Small intestine (tissue), 7 donors: ENCODE measurements around the gene DUS1L. TPM values are rescaled to one million over a fixed set of nuclear protein-coding genes. Genes with fewer than 3 reads are reported as not detected.

Experiments
- DNase-seq, 2 donors: peaks; one replicate each; pipeline versions ENCODE4 v3.0.0 to v3.0.0-alpha.2; 2013
- FAIRE-seq: peaks from 2 replicates; lab custom pipeline; 2012; peaks lifted over from hg19 to GRCh38; lab: Jason Lieb, UNC
- H3K27ac ChIP-seq, 3 donors: one replicate each; pipeline ENCODE4 v1.5.1; 2013; ENCODE audit warnings: low read length in 2 of 3, mild to moderate bottlenecking in 2 of 3, control low read depth in 1 of 3, inconsistent platforms in 1 of 3, low read depth in 1 of 3, moderate library complexity in 1 of 3
- H3K27me3 ChIP-seq, 3 donors: one replicate each; pipeline ENCODE4 v1.6.1; 2013; ENCODE audit warnings: low read length in 3 of 3, inconsistent platforms in 1 of 3; ENCODE audit not compliant: control insufficient read depth in 3 of 3, insufficient read depth in 3 of 3
- H3K36me3 ChIP-seq, 3 donors: one replicate each; pipeline ENCODE4 v1.6.1; 2013; ENCODE audit warnings: low read length in 3 of 3, inconsistent platforms in 1 of 3, low read depth in 1 of 3, mild to moderate bottlenecking in 1 of 3, moderate library complexity in 1 of 3; ENCODE audit not compliant: control insufficient read depth in 3 of 3, insufficient read depth in 2 of 3
- H3K4me1 ChIP-seq, 3 donors: one replicate each; pipeline ENCODE4 v1.6.1; 2013; ENCODE audit warnings: low read length in 2 of 3, inconsistent platforms in 1 of 3, low read depth in 1 of 3, mild to moderate bottlenecking in 1 of 3, moderate library complexity in 1 of 3; ENCODE audit not compliant: control insufficient read depth in 3 of 3, insufficient read depth in 2 of 3
- H3K4me3 ChIP-seq, 3 donors: one replicate each; pipeline ENCODE4 v1.5.1; 2013; ENCODE audit warnings: low read length in 3 of 3, control low read depth in 1 of 3, inconsistent platforms in 1 of 3, low read depth in 1 of 3, mild to moderate bottlenecking in 1 of 3, moderate library complexity in 1 of 3
- H3K9me3 ChIP-seq, 2 donors: one replicate each; pipeline ENCODE4 v1.6.1; 2013; ENCODE audit warnings: low read depth in 1 of 2, low read length in 1 of 2; ENCODE audit not compliant: control insufficient read depth in 2 of 2, insufficient read depth in 1 of 2
- WGBS, 3 donors: extraction: QIAGEN DNeasy Blood & Tissue Kit; methylation state at CpG; one replicate each; pipeline ENCODE4 v1.1.7; 2013; 5-methylcytosine and 5-hydroxymethylcytosine counted together
- polyA plus RNA-seq, 4 donors: library from polyadenylated mRNA; stranded (reverse) in 3 of 4; unstranded in 1 of 4; fragments of 200-250 nt in 3 of 4; fragments of 120-200 nt in 1 of 4; gene quantifications; one replicate each; pipeline versions ENCODE4 v1.2.1 to v1.2.3, GENCODE V29; 2013
- donor health status: healthy with polysubstance abuse.
- donor health status: control.
- donor health status: control.
- donor health status: Bipolar disorder and iron deficiency.
- donor health status: healthy.

DUS1L gene
- polyA plus RNA-seq, 4 donors, result 86.6 to 170 (median 127) TPM

DNA sequence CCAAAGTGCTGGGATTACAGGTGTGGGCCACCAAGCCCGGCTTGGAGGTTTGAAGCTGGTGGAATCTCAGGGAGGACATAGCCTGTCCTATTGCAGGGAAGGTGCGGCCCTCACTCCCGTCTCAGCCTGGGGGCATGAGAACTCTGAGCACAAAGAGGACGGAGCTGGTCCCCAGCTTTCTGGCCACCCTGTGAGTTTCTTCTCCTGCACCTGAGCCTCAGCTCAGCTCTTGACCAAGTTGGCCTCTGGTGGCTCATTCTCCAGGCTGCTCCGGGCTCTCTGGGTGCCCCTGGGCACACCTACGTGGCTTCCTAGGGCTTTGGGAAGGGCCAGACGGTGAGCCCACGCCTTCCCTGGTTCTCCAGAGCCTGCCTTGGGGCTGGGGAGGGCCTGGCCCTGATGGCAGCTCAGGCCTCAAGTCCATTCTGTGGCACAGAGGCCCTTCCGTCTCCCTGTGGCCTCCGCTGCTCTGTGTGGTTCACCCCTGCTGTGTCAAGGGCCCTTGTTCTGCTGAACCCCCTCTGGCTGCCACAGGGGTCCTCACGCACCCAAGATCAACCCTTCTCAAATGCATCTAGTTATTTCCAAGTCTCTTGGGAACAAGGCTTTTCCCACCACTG, 39.3 kb upstream of the DUS1L start:
- no peak for FAIRE-seq
- H3K27me3 ChIP-seq, result no peaks in the 10 kb centered on the region
- WGBS, 3 donors, result 88 to 93% (median 91%) methylated on average over 11 of the region's 11 CpGs
- H3K4me3 ChIP-seq, result no peak overlapping the region
- H3K27ac ChIP-seq, result no peak overlapping the region
- no peak for DNase-seq
- H3K9me3 ChIP-seq, result no peaks in the 10 kb centered on the region
- peaks cover 0 to 44% (median 0%) of the 10 kb centered on the region in 3 donors for H3K36me3 ChIP-seq
- H3K4me1 ChIP-seq, result peaks cover 0 to 49% (median 6%) of the 10 kb centered on the region in 3 donors

DNA sequence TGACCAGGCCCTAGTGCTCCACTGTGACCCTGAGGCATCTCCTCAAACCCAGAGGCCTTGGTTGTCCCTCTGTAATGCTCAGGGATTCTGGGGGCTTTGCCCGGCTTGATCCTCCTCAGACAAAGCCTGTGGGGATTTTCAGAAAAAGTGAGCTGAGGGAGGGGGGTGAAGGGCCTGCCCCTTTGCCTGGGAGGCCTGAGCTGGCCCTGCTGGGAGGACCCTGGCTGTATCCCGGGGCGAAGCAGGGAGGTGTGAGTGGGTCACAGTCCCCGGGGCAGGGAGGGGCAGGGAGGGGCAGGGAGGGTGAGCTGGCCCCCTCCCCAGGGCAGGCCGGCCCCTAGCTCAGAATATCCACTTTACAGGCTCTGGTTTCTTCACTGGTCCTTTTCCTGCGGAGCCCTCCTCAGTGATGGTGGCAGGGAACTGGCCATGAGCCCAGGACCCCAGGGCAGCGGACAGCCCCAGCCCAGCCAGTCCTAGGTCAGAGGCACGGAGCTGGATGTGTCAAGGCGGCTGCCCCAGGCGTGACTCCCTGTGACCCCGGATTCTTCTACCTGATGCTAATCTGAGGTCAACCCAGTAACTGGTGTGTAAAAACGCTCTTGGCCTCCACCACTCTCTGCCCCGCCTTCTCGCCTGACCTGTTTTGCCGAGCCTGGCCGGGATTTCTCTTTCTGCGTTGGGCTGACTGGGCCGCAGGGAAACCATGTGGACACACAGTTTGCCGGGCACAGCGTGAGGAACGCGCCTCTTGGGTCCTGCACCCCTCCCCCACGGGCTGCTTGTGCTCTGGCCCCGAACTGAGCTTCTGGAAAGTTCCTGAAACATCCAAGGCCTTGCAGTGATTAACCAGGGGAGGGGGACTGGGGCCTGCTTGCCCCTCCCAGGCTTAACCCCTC, 38.2 kb upstream of the DUS1L start:
- DNase-seq, result peak; percentile 18 to 50

DNA sequence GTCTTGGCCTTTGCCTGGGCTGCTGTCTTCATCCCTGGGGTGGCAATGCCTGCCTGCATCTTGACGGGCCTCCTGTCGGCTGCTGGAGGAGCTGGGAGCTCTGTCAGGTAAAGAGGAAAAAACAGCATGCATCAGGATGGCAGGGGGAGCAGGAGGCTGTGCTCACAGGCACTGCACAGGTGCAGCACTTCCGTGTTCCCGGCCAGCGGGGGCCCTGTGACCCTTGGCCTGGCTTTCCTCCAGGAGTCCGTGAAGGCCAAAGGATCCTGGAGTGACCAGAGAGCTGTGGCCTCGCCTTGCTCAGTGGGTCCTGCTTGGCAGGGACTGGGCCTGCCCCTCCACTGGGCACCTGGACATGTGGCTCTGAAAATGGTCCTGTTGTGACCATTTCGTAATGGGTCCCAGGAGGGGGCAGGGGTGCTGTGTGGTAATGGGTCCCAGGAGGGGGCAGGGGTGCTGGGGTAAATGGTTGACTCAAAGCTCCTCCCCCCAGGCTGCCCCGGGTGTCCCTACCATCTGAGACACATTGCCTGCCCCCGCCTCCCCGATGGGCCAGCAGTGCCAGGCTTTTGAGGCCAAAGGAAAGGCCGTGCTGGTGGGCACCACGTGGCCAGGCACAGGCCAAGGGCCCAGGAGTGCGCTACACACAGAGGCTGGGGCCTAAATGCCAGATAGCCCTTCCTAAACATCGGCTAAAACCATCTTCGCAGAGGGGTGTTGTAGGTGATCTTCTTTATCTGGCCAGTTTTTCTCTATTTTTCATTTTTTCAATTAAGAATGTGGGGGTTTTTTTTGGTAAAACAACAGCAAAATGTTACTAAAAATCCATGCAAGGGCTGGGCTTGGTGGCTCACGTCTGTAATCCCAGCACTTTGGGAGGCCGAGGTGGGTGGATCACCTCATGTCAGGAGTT, 36.4 kb upstream of the DUS1L start:
- no peak overlapping the region for H3K4me3 ChIP-seq
- 53 to 69% (median 54%) methylated on average over 18 of the region's 18 CpGs for whole genome bisulfite sequencing, 3 donors
- FAIRE-seq, result no peak
- H3K27ac ChIP-seq, result no peak overlapping the region
- DNase-seq, result peak in 1 of 2 donors; percentile 22
- H3K27me3 ChIP-seq, result no peaks in the 10 kb centered on the region
- H3K9me3 ChIP-seq, result no peaks in the 10 kb centered on the region
- peaks cover 6 to 55% (median 8%) of the 10 kb centered on the region in 3 donors for H3K4me1 ChIP-seq
- peaks cover 0 to 26% (median 0%) of the 10 kb centered on the region in 3 donors for H3K36me3 ChIP-seq

More for the DNA sequence above, 38.2 kb upstream of the DUS1L start:
- FAIRE-seq, result no peak
- H3K4me3 ChIP-seq, result no peak overlapping the region
- H3K9me3 ChIP-seq, result no peaks in the 10 kb centered on the region
- H3K27ac ChIP-seq, result peak overlapping the region in 1 of 3 donors; percentile 6
- peaks cover 6 to 58% (median 8%) of the 10 kb centered on the region in 3 donors for H3K4me1 ChIP-seq
- 33 to 50% (median 45%) methylated on average over 22 to 24 of the region's 24 CpGs for WGBS, 3 donors
- peaks cover 0 to 40% (median 0%) of the 10 kb centered on the region in 3 donors for H3K36me3 ChIP-seq
- no peaks in the 10 kb centered on the region for H3K27me3 ChIP-seq

DNA sequence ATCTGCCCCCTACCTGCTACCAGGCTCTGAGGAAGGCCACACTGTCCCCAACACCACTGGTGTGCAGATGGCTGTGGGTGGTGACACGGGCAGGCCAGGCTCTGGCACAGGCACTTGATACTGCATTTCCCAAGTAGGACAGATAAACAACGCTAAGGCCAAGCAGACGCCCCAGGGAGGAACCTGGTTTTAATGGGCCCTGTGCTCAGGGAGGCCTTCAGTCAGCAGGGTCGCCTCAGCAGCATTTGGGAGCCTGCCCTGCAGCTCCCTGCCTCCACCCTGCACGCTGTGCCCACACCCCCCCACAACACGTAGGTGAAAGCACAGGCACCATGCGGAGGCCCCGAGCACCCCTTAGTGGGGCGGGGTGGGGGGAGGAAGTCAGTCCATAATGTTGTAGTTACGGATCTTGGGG, 35.7 kb upstream of the DUS1L start:
- Histone ChIP-seq H3K27ac (no peak overlapping the region), H3K9me3 (no peaks in the 10 kb centered on the region), H3K4me3 (no peak overlapping the region), H3K36me3 (peaks cover 0 to 28% (median 0%) of the 10 kb centered on the region in 3 donors), H3K4me1 (peaks cover 5 to 55% (median 6%) of the 10 kb centered on the region in 3 donors), H3K27me3 (no peaks in the 10 kb centered on the region)
- no peak for FAIRE-seq
- DNase-seq, result no peak
- WGBS, 3 donors, result 54 to 63% (median 62%) methylated on average over 10 of the region's 10 CpGs

DNA sequence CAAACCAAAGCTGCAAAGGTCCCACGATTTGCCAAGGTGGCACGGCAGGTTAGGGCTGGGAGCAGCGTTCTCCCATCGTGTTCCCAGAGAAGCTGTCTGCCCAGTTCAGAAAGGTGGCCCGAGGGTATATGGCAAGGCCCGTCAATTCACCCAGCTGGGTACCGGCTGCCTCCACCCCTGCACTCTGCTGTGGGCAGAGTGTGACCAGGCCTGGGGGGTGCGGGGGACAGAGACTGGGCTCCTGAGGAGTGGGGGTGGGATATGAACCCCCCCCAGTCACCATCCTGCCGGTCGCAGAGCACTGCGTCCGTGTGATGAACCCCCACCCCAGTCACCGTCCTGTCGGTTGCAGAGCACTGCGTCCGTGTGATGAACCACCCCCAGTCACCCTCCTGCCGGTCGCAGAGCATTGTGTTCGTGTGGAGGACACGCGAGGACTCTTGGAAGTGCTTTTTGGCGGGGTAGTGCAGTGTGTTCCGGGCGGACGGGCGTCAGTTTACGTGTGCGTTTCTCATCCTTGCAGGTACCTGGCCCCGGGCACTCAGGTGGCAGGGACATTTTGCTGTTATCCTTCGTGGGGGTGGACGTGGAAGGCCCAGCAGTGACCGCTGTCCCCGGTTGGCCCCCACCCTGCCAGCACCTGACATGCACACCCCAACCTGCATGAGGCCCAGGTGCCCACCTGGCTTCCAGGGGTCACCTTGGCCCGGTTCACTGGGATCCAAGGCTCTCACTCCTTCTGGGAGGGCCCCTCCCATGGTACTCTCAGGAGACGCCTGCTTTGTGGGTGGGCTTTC, 35.1 kb upstream of the DUS1L start:
- DNase-seq, result no peak
- H3K27ac ChIP-seq, result no peak overlapping the region
- no peak overlapping the region for H3K4me3 ChIP-seq
- H3K36me3 ChIP-seq, result peaks cover 0 to 34% (median 0%) of the 10 kb centered on the region in 3 donors
- peaks cover 3 to 51% (median 6%) of the 10 kb centered on the region in 3 donors for H3K4me1 ChIP-seq
- FAIRE-seq, result no peak
- no peaks in the 10 kb centered on the region for H3K9me3 ChIP-seq
- WGBS, 3 donors, result 87 to 94% (median 90%) methylated on average over 33 to 35 of the region's 35 CpGs
- H3K27me3 ChIP-seq, result no peaks in the 10 kb centered on the region

DNA sequence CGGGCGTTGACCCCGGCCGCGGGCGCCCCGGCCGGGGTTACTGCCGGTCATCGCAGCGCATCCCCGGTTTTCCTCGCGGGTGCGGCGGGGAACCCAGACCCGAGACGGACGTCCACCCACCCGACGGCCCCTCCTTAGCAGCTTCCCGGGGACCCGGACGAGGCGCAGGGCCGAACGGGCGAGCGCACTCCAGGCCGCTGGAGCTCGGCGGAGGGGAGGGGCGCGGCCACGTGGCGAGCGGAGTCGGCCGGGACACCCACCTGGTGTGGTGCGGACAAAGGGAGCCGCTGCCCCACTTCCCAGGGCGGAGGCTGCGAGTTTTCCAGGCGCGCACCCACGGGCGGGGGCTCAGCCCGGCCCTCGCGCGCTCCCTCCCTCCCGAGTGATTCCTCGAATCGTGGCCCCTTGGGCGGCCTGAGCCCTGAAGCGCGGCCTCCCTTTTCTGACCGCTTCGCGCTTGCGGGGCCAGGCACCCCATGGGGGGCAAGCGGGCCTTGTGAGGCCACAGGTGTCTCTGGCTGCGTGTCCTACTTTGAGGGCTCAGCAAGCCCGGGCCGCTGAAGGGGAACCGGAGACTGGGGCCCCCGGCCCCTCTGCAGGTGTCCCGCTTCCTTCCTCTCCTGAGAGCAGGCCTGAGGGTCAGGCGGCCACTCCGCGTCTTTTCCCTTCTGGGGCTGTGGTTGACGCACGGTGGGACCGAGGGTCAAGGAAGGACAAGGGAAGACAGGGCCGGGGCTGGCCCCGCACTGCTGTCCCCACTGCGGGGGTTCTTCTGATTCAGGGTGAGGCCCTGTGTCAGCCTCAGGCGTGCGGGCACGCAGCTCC, 33.5 kb upstream of the DUS1L start:
- FAIRE-seq (no peak), DNase-seq (no peak)
- H3K27ac ChIP-seq, result peak overlapping the region; percentile 32 to 98 (median 96)
- H3K4me1 ChIP-seq, result peaks cover 2 to 43% (median 6%) of the 10 kb centered on the region in 3 donors
- H3K36me3 ChIP-seq, result peaks cover under 1 to 40% (median 6%) of the 10 kb centered on the region in 3 donors
- H3K27me3 ChIP-seq, result no peaks in the 10 kb centered on the region
- peak overlapping the region; percentile 33 to 62 (median 42) for H3K4me3 ChIP-seq
- no peaks in the 10 kb centered on the region for H3K9me3 ChIP-seq
- 12 to 19% (median 15%) methylated on average over 52 to 80 of the region's 80 CpGs for WGBS, 3 donors
